ENCODE measurements around the gene ATAD1. TPM values are rescaled to one million over a fixed set of nuclear protein-coding genes. Genes with fewer than 3 reads are reported as not detected.
A peak's percentile ranks its signal among the peaks of the same experiment; 100 is the strongest.

The ATAD1 gene
- total and polyA plus RNA-seq, 9 of the 15 experiments (the other 6 are each of a cell fraction or from before 2014, with no cell fraction given): 11.3 to 33.8 (median 27.3) TPM

DNA sequence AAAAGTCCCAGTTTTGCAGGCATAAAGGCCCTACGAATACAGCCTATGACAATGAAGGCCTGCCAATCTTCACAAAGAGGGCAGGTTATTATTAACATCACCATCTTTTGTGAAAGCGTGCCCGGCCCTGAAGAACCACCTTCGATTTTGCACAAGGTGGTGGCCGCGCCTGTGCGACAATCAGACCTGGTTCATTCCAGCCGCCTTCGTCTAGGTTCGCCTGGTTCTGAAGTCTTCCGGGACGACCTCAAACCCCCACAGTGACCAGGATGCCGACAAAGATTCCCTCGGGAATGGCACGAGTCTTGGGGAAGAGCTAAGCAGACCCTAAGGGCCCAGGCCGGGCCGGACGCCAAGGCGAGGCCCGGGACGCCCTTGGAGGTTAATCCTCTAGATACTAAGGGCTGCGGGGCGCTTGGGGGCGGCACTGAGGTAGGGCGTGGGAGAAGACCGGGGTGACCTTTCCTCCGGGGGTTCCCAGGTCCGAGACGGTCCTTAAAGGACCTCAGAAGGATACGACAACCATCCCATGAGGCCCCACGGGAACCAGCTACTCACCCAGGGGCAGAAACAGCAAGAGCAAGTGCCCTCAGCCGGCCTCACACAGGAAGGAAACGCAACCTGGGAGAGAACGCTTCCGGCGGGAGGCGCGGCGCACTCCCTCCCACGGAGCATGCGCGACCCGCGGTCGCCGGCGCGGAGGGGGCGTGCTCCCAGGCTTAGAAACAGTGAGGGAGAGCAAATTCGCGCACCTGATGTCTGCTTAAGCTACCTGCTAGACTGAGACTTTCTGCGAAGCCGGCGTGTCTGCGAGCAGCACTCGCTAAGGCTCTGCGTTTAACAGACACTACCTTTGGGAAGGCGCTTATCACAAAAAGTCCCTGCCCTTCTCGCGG, at the start of gene ATAD1 (continued):
- peak; percentile 42; the same call in 1 of the 2 replicates for TF ChIP-seq MYC (IDR thresholded peaks at IDR 0.05; ENCODE audit: low read depth, low read length)
- TF ChIP-seq MYC (CRISPR knock-in tag; IDR thresholded peaks at IDR 0.05; ENCODE audit: borderline replicate concordance, low read depth): no peak
- 0 out of 2 replicates have a peak, but pooled peaks have one; percentile 30 for TF ChIP-seq MTA3 (IDR thresholded peaks at IDR 0.05; ENCODE audit: borderline replicate concordance)
- peak; percentile 71 for TF ChIP-seq POLR2B (IDR thresholded peaks at IDR 0.05; ENCODE audit: low read depth, partially characterized antibody)
- peak; percentile 75 for TF ChIP-seq EP400 (IDR thresholded peaks at IDR 0.05)
- peak; percentile 34 for TF ChIP-seq ZFP36 (IDR thresholded peaks at IDR 0.05; ENCODE audit: low read depth, low read length, partially characterized antibody)
- TF ChIP-seq, protein P1, sequence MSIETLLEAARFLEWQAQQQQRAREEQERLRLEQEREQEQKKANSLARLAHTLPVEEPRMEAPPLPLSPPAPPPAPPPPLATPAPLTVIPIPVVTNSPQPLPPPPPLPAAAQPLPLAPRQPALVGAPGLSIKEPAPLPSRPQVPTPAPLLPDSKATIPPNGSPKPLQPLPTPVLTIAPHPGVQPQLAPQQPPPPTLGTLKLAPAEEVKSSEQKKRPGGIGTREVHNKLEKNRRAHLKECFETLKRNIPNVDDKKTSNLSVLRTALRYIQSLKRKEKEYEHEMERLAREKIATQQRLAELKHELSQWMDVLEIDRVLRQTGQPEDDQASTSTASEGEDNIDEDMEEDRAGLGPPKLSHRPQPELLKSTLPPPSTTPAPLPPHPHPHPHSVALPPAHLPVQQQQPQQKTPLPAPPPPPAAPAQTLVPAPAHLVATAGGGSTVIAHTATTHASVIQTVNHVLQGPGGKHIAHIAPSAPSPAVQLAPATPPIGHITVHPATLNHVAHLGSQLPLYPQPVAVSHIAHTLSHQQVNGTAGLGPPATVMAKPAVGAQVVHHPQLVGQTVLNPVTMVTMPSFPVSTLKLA (conservative IDR thresholded peaks at IDR 0.05): peak; percentile 65 to 71
- peak; percentile 87 for TF ChIP-seq ETV1 (tag; conservative IDR thresholded peaks at IDR 0.05; ENCODE audit: low read depth)
- TF ChIP-seq, protein P2, sequence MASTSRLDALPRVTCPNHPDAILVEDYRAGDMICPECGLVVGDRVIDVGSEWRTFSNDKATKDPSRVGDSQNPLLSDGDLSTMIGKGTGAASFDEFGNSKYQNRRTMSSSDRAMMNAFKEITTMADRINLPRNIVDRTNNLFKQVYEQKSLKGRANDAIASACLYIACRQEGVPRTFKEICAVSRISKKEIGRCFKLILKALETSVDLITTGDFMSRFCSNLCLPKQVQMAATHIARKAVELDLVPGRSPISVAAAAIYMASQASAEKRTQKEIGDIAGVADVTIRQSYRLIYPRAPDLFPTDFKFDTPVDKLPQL (IDR thresholded peaks at IDR 0.05; ENCODE audit: extremely low read depth, insufficient read length): no peak
- no peak for TF ChIP-seq WHSC1 (IDR thresholded peaks at IDR 0.05; ENCODE audit: low read length)
- 0 out of 2 replicates have a peak, but pooled peaks have one; percentile 57 for TF ChIP-seq FOXP1 (CRISPR knock-in tag; IDR thresholded peaks at IDR 0.05)
- TF ChIP-seq, protein P3, sequence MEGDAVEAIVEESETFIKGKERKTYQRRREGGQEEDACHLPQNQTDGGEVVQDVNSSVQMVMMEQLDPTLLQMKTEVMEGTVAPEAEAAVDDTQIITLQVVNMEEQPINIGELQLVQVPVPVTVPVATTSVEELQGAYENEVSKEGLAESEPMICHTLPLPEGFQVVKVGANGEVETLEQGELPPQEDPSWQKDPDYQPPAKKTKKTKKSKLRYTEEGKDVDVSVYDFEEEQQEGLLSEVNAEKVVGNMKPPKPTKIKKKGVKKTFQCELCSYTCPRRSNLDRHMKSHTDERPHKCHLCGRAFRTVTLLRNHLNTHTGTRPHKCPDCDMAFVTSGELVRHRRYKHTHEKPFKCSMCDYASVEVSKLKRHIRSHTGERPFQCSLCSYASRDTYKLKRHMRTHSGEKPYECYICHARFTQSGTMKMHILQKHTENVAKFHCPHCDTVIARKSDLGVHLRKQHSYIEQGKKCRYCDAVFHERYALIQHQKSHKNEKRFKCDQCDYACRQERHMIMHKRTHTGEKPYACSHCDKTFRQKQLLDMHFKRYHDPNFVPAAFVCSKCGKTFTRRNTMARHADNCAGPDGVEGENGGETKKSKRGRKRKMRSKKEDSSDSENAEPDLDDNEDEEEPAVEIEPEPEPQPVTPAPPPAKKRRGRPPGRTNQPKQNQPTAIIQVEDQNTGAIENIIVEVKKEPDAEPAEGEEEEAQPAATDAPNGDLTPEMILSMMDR (IDR thresholded peaks at IDR 0.05 in 2 of 3, conservative IDR thresholded peaks at IDR 0.05 in 1 of 3; ENCODE audit: insufficient read depth in 2 of 3, low read depth in 1 of 3, low read length in 3 of 3): peak in 2 of 3 experiments; percentile 25 to 47; a peak in 3 of 6 replicates
- peak; percentile 63; the same call in 1 of the 2 replicates for TF ChIP-seq NR2C2 (CRISPR knock-in tag; IDR thresholded peaks at IDR 0.05)
- TF ChIP-seq NR2C2 (tag; IDR thresholded peaks at IDR 0.05): peak; percentile 99
- peak; percentile 94 for TF ChIP-seq GABPA (tag; conservative IDR thresholded peaks at IDR 0.05; ENCODE audit: low read depth)
- TF ChIP-seq, protein P4, sequence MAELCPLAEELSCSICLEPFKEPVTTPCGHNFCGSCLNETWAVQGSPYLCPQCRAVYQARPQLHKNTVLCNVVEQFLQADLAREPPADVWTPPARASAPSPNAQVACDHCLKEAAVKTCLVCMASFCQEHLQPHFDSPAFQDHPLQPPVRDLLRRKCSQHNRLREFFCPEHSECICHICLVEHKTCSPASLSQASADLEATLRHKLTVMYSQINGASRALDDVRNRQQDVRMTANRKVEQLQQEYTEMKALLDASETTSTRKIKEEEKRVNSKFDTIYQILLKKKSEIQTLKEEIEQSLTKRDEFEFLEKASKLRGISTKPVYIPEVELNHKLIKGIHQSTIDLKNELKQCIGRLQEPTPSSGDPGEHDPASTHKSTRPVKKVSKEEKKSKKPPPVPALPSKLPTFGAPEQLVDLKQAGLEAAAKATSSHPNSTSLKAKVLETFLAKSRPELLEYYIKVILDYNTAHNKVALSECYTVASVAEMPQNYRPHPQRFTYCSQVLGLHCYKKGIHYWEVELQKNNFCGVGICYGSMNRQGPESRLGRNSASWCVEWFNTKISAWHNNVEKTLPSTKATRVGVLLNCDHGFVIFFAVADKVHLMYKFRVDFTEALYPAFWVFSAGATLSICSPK (IDR thresholded peaks at IDR 0.05; ENCODE audit: borderline replicate concordance): 0 out of 2 replicates have a peak, but pooled peaks have one; percentile 26
- TF ChIP-seq HCFC1 (IDR thresholded peaks at IDR 0.05; ENCODE audit: low read depth, low read length): peak; percentile 50
- TF ChIP-seq SUPT5H (IDR thresholded peaks at IDR 0.05): peak; percentile 85
- TF ChIP-seq CBX5 (IDR thresholded peaks at IDR 0.05; ENCODE audit: borderline replicate concordance, low read depth): no peak
- peak; percentile 95 for TF ChIP-seq NR2C1 (IDR thresholded peaks at IDR 0.05)
- TF ChIP-seq NR2C1 (tag; IDR thresholded peaks at IDR 0.05): peak; percentile 96
